Measurements from ENCODE around the gene NUDT1. TPM values are rescaled to one million over a fixed set of nuclear protein-coding genes. Genes with fewer than 3 reads are reported as not detected.
A peak's percentile ranks its signal among the peaks of the same experiment; 100 is the strongest.
"Not testable (repeated sequence)": the region's sequence is repeated elsewhere in the genome, so short reads cannot be mapped to it uniquely, and the experiment has no call there.

The NUDT1 gene
- polyA plus RNA-seq, 1 experiment = 22.0 TPM

- ChIA-PET CTCF (no interaction called here), POLR2A (no interaction called here)
- Histone ChIP-seq H3K27me3 (ENCODE audit: control insufficient read depth, insufficient read depth, low read length) (no peaks in the 10 kb centered on the region), H3K36me3 (ENCODE audit: control insufficient read depth, insufficient read depth, low read length) (peaks cover 7% of the 10 kb centered on the region), H3K4me3 (ENCODE audit: low read depth, low read length) (no peak overlapping the region)
- no peak for DNase-seq (ENCODE audit: low read depth)
- TF ChIP-seq, protein P1, sequence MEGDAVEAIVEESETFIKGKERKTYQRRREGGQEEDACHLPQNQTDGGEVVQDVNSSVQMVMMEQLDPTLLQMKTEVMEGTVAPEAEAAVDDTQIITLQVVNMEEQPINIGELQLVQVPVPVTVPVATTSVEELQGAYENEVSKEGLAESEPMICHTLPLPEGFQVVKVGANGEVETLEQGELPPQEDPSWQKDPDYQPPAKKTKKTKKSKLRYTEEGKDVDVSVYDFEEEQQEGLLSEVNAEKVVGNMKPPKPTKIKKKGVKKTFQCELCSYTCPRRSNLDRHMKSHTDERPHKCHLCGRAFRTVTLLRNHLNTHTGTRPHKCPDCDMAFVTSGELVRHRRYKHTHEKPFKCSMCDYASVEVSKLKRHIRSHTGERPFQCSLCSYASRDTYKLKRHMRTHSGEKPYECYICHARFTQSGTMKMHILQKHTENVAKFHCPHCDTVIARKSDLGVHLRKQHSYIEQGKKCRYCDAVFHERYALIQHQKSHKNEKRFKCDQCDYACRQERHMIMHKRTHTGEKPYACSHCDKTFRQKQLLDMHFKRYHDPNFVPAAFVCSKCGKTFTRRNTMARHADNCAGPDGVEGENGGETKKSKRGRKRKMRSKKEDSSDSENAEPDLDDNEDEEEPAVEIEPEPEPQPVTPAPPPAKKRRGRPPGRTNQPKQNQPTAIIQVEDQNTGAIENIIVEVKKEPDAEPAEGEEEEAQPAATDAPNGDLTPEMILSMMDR (IDR thresholded peaks at IDR 0.05; ENCODE audit: insufficient read depth, low read depth, low read length) = no peak
Measured at GRCh38 chr7:2264158-2264557, 22.1 kb downstream of the NUDT1 start.

- ChIA-PET POLR2A (no interaction called here), CTCF (no interaction called here)
- TF ChIP-seq, protein P1 (IDR thresholded peaks at IDR 0.05; ENCODE audit: insufficient read depth, low read depth, low read length) = no peak
- DNase-seq (ENCODE audit: low read depth) = peak; percentile 28
- Histone ChIP-seq H3K36me3 (ENCODE audit: control insufficient read depth, insufficient read depth, low read length) (peaks cover 9% of the 10 kb centered on the region), H3K4me3 (ENCODE audit: low read depth, low read length) (no peak overlapping the region), H3K27me3 (ENCODE audit: control insufficient read depth, insufficient read depth, low read length) (no peaks in the 10 kb centered on the region)
Measured at GRCh38 chr7:2266911-2267310, 24.9 kb downstream of the NUDT1 start.

GRCh38 chr7:2269089-2269990 lies 27.3 kb downstream of the NUDT1 start:
- ChIA-PET POLR2A (interaction anchor here (0.5 to 0.6 kb wide), 2 partner anchors 94 to 357 kb away, joined by 3 to 25 read pairs; no protein-coding TSS in a partner anchor), CTCF (interaction anchor here (0.8 to 1.1 kb wide), 3 partner anchors 29 to 78 kb away, joined by 3 to 4 read pairs (median 3); no protein-coding TSS in a partner anchor)
- H3K4me3 ChIP-seq (ENCODE audit: low read depth, low read length); DNase-seq (ENCODE audit: low read depth); H3K36me3 ChIP-seq (ENCODE audit: control insufficient read depth, insufficient read depth, low read length); H3K27me3 ChIP-seq (ENCODE audit: control insufficient read depth, insufficient read depth, low read length): not testable (repeated sequence)

- DNase-seq (ENCODE audit: low read depth) = no peak
- POLR2A ChIA-PET = interaction anchor here (0.5 to 0.6 kb wide), 2 partner anchors 95 to 357 kb away, joined by 3 to 25 read pairs; no protein-coding TSS in a partner anchor
Measured at GRCh38 chr7:2269991-2270460, 28.0 kb downstream of the NUDT1 start.

DNA sequence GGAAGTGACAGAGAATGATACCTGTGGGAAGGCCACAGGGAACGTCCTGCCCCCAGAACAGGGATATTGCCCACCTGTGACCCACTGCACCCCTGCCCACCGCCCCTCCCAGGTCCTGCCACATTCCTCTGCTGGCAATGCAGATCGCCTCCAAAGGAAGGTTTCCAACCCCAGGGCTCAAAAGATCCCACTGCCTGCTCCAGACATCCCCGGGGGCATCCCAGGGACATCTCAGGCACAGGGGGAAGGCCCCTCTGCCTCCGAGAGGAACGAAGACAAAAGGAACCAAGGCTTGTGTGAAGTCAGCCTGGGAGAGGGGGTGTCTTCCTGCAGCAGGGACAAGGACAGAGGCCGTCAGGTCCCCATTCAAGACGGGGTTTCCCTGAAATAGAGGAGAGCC lies 28.5 kb downstream of the NUDT1 start:
- Histone ChIP-seq H3K4me3 (ENCODE audit: low read depth, low read length) (no peak overlapping the region), H3K27me3 (ENCODE audit: control insufficient read depth, insufficient read depth, low read length) (no peaks in the 10 kb centered on the region), H3K36me3 (ENCODE audit: control insufficient read depth, insufficient read depth, low read length) (peaks cover 9% of the 10 kb centered on the region)
- TF ChIP-seq, protein P1 (IDR thresholded peaks at IDR 0.05; ENCODE audit: insufficient read depth, low read depth, low read length) = no peak
- ChIA-PET CTCF (interaction anchor here (1.1 kb wide), 1 partner anchor 67 kb away, joined by 4 read pairs; no protein-coding TSS in a partner anchor), POLR2A (no interaction called here)
- no peak for DNase-seq (ENCODE audit: low read depth)

More at GRCh38 chr7:2269991-2270460, 28.0 kb downstream of the NUDT1 start:
- H3K4me3 ChIP-seq (ENCODE audit: low read depth, low read length) = no peak overlapping the region
- TF ChIP-seq, protein P1 (IDR thresholded peaks at IDR 0.05; ENCODE audit: insufficient read depth, low read depth, low read length) = no peak
- CTCF ChIA-PET = interaction anchor here (1.0 to 1.1 kb wide), 2 partner anchors 67 to 78 kb away, joined by 3 to 4 read pairs; no protein-coding TSS in a partner anchor
- H3K27me3 ChIP-seq (ENCODE audit: control insufficient read depth, insufficient read depth, low read length) = no peaks in the 10 kb centered on the region
- peaks cover 9% of the 10 kb centered on the region for H3K36me3 ChIP-seq (ENCODE audit: control insufficient read depth, insufficient read depth, low read length)
